Right lobe of liver (tissue), 6 donors: ENCODE measurements around the gene HDAC10. TPM values are rescaled to one million over a fixed set of nuclear protein-coding genes. Genes with fewer than 3 reads are reported as not detected.

Experiments
- ATAC-seq, 4 donors: fragments of 200-7000 bp; cut with Tn5 transposase; one replicate each; pipeline ENCODE4 v1.9.1; 2020; ENCODE audit warnings: mild to moderate bottlenecking in 4 of 4, moderate library complexity in 4 of 4
- DNase-seq, 3 donors: peaks; one replicate each; pipeline ENCODE4 v3.0.0-alpha.2; 2020
- H3K27ac ChIP-seq, 3 donors: fragments of 200-600 bp; one replicate each; pipeline ENCODE4 v1.8.0; 2022
- H3K27me3 ChIP-seq, 2 donors: fragments of 200-600 bp; one replicate each; pipeline ENCODE4 v1.8.0; 2022
- H3K36me3 ChIP-seq, 4 donors: fragments of 200-600 bp; sonication (generic) in 1 of 4; one replicate each; pipeline versions ENCODE4 v1.5.1 to v1.8.0; 2017 to 2022; ENCODE audit warnings: control low read depth in 1 of 4
- H3K4me1 ChIP-seq, 4 donors: fragments of 200-600 bp; sonication (generic) in 1 of 4; one replicate each; pipeline versions ENCODE4 v1.5.1 to v1.8.0; 2017 to 2022; ENCODE audit warnings: control low read depth in 1 of 4
- H3K4me3 ChIP-seq, 3 donors: fragments of 200-600 bp; one replicate each; pipeline ENCODE4 v1.8.0; 2022
- H3K9me3 ChIP-seq, 4 donors: fragments of 200-600 bp; sonication (generic) in 1 of 4; one replicate each; pipeline versions ENCODE4 v1.5.1 to v1.8.0; 2017 to 2022; ENCODE audit warnings: control low read depth in 1 of 4
- POLR2A ChIP-seq: fragments of 450-650 bp; IDR thresholded peaks from one replicate; pipeline ENCODE4 v1.6.1; 2017; ENCODE audit warnings: antibody characterized with exemption, mild to moderate bottlenecking
- WGBS: methylation state at CpG from one replicate; pipeline ENCODE4 v1.1.6; 2018; ENCODE audit warnings: low coverage, low lambda C conversion rate; ENCODE audit not compliant: insufficient coverage; ENCODE audit errors: missing lambda C conversion rate; 5-methylcytosine and 5-hydroxymethylcytosine counted together
- intact Hi-C, 2 donors: fragments of 100-400 bp; cut with DNase I; formaldehyde crosslinking; loops; one replicate each; pipeline versions ENCODE4 v1.11.2 to v1.14.1; 2022
- total RNA-seq, 6 experiments: library from RNA; depleted of rRNA in 2 of 6; stranded (reverse); fragments of >200 nt in 2 of 6; fragmentation: NEBNext Ultra II Directional in 3 of 6; extraction: Animal tissue kit (Norgen Biotek cat#: 25700) in 3 of 6; gene quantifications; one replicate each; pipeline versions ENCODE4 v1.1.0 to v1.2.4, GENCODE V29; 2016 to 2023
- TF ChIP-seq, protein P1 (sequence below), 4 donors: fragments of 200-600 bp in 3 of 4; fragments of 450-650 bp in 1 of 4; IDR thresholded peaks; one replicate each; pipeline versions ENCODE4 v1.5.1 to v1.8.0; 2016 to 2022; ENCODE audit warnings: antibody characterized with exemption in 4 of 4, mild to moderate bottlenecking in 2 of 4
- donor health status: DM: no; HTN: yes; CAD: no.
- donor health status: DM: no; HTN: no; CAD: no.
- donor health status: DM: no; HTN: no; CAD: no.
- donor health status: DM: no; HTN: yes; CAD: no.
- donor health status: DM: no; HTN: yes; CAD: no.

Gene HDAC10
- total RNA-seq, 6 experiments from 2014 or later, result 19.6 to 30.5 (median 23.0) TPM

DNA sequence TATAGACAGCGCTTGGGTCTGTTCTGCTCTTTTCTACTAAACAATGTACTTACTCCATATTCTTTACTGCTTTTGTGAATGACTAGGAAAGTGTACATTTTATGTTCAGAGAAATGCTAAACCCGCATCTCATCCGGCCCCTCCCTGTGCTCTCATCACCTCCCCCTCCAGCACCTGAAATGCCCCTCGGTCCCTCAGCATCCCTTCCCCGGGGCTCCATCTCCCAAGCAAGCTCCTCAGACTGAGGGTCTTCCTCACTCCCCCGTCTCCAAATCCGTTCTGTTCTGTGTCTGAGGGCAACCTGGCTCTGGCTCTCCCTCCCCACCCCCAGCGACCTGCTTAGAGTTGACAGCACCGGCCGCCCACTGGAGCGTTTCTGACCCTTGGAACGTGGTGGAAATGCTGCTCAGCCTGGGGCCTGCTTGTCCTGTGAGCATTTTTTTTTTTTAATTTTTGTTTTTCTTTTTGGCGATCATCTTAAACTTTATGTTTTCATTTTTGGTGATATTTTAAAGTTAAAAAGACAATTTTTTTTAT lies 48.9 kb downstream of the HDAC10 start:
- WGBS, result 34% methylated on average over 12 of the region's 13 CpGs
- peak overlapping the region; percentile 78 to 90 (median 82) for H3K4me3 ChIP-seq
- TF ChIP-seq POLR2A, result peak; percentile 36
- TF ChIP-seq, protein P1, sequence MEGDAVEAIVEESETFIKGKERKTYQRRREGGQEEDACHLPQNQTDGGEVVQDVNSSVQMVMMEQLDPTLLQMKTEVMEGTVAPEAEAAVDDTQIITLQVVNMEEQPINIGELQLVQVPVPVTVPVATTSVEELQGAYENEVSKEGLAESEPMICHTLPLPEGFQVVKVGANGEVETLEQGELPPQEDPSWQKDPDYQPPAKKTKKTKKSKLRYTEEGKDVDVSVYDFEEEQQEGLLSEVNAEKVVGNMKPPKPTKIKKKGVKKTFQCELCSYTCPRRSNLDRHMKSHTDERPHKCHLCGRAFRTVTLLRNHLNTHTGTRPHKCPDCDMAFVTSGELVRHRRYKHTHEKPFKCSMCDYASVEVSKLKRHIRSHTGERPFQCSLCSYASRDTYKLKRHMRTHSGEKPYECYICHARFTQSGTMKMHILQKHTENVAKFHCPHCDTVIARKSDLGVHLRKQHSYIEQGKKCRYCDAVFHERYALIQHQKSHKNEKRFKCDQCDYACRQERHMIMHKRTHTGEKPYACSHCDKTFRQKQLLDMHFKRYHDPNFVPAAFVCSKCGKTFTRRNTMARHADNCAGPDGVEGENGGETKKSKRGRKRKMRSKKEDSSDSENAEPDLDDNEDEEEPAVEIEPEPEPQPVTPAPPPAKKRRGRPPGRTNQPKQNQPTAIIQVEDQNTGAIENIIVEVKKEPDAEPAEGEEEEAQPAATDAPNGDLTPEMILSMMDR (IDR thresholded peaks at IDR 0.05), result no peak
- intact Hi-C loops, result no loop called here
- peak overlapping the region; percentile 72 to 98 (median 83) for H3K27ac ChIP-seq
- DNase-seq (peak in 1 of 3 donors; percentile 87), ATAC-seq (peak in 3 of 4 donors; percentile 9 to 25 (median 15))
- H3K27me3 ChIP-seq, result no peaks in the 10 kb centered on the region
- peaks cover 0 to 16% (median 2%) of the 10 kb centered on the region in 4 donors for H3K36me3 ChIP-seq
- no peaks in the 10 kb centered on the region for H3K9me3 ChIP-seq
- peaks cover 0 to 55% (median 17%) of the 10 kb centered on the region in 4 donors for H3K4me1 ChIP-seq

DNA sequence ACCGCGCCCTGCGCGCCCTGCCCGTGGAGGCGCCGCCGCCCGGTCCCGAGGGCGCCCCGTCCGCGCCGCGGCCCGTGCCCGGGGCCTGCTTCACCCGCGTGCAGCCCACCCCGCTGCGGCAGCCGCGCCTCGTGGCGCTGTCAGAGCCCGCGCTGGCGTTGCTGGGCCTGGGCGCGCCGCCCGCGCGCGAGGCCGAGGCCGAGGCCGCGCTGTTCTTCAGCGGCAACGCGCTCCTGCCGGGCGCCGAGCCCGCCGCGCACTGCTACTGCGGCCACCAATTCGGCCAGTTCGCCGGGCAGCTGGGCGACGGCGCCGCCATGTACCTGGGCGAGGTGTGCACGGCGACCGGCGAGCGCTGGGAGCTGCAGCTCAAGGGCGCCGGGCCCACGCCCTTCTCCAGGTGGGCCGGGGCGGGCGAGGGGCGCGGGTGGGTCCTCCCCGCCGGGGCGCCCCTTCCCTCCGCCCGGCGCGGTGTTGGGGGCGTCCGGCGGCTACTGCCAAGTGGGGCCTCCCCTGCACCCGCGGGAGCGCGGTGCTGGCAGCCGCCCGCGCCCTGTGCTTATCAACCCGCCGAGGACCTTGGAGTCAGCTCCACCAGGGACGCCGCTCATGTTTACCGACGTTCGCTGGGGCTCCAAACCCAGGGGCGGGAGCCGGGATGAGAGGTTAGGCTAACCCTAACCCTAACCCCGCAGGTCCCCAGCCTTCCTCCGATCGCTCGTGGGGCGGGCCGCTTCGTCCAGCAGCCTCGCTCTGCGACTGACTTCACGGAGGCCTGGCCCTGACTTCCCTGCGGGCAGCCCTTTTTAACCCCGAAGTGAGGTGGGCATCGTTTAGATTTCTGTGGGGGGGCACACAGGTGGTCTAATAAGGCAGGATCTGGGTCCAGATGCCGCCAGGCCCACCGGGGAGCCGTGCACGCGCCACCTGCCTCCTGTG lies 49.6 kb downstream of the HDAC10 start:
- Histone ChIP-seq H3K9me3 (no peaks in the 10 kb centered on the region), H3K4me3 (peak overlapping the region; percentile 78 to 90 (median 82)), H3K27ac (peak overlapping the region; percentile 72 to 98 (median 83)), H3K4me1 (peaks cover 0 to 47% (median 13%) of the 10 kb centered on the region in 4 donors), H3K27me3 (no peaks in the 10 kb centered on the region), H3K36me3 (peaks cover 0 to 10% (median 2%) of the 10 kb centered on the region in 4 donors)
- 0% methylated on average over 5 of the region's 115 CpGs for WGBS
- intact Hi-C loops, result no loop called here
- no peak for DNase-seq
- no peak for TF ChIP-seq POLR2A
- TF ChIP-seq, protein P1 (IDR thresholded peaks at IDR 0.05), result no peak
- peak in 2 of 4 donors; percentile 1 to 28 for ATAC-seq

- Histone ChIP-seq H3K27me3 (no peaks in the 10 kb centered on the region), H3K36me3 (peaks cover 0 to 10% (median 2%) of the 10 kb centered on the region in 4 donors), H3K9me3 (no peaks in the 10 kb centered on the region), H3K4me1 (peaks cover 0 to 42% (median 14%) of the 10 kb centered on the region in 4 donors), H3K4me3 (peak within 1 kb of the TSS; percentile 78 to 90 (median 82)), H3K27ac (peak within 1 kb of the TSS; percentile 80 to 98 (median 83))
- WGBS, result 0% methylated on average over 1 of the region's 105 CpGs
- DNase-seq (peak; percentile 93 to 97 (median 94)), ATAC-seq (peak; percentile 63 to 80 (median 70))
- TF ChIP-seq, protein P1 (IDR thresholded peaks at IDR 0.05), result no peak
- TF ChIP-seq POLR2A, result peak; percentile 93
- intact Hi-C loops, result no loop called here
Observed at GRCh38 chr22:50200461-50201190, 50.4 kb downstream of the HDAC10 start, which contains the start of gene SELENOO. Gene SELENOO (plus strand): TSS chr22:50201011. CDS start chr22:50201037, 26 bp downstream.

DNA sequence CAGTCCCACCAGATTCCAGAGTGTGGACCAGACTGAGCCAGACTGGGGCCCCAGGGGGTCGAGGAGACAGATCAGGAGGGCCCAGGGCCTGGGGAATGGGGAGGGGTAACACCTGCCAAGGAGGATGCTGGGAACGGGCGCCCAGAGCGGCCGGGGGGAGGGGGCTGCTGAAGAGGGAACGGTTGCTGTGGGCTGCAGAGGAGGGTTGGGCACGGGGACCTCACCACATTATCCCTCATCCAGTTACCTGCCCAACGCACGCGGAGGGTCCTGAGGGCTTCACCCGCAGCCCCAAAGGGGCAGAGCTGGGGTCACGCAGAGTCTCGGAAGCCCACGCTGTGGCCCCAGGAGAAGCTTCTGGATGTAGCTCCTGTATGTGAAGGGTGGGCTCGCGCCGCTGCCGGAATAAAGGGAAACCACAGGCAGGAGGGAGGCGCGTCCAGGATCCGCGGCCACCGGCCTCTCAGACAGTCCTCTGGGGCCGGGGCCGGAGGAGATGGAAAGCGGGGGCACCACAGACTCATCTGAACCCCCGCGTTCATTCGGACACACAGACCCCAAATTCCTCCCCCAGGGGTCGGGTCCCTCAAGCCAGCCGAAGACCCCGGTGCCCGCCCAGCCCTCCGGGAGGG lies 51.1 kb downstream of the HDAC10 start:
- Histone ChIP-seq H3K27ac (peak overlapping the region; percentile 75 to 98 (median 80)), H3K36me3 (peaks cover 0 to 10% (median 2%) of the 10 kb centered on the region in 4 donors), H3K9me3 (no peaks in the 10 kb centered on the region), H3K4me1 (peaks cover 0 to 41% (median 14%) of the 10 kb centered on the region in 4 donors), H3K27me3 (no peaks in the 10 kb centered on the region), H3K4me3 (peak overlapping the region; percentile 78 to 90 (median 79))
- intact Hi-C loops, result no loop called here
- 0% methylated on average over 1 of the region's 34 CpGs for WGBS
- DNase-seq, result no peak
- TF ChIP-seq POLR2A, result no peak
- TF ChIP-seq, protein P1 (IDR thresholded peaks at IDR 0.05), result no peak
- no peak for ATAC-seq
